Measurements from ENCODE around the gene SLC3A2. TPM values are rescaled to one million over a fixed set of nuclear protein-coding genes. Genes with fewer than 3 reads are reported as not detected.

SLC3A2 gene
- total and polyA plus RNA-seq, 4 donors, result 34.3 to 59.5 (median 51.0) TPM

GRCh38 chr11:62918531-62918930 is 37.8 kb downstream of the SLC3A2 start:
- H3K4me1 ChIP-seq (ENCODE audit: control insufficient read depth in 4 of 4, insufficient read depth in 4 of 4, low read length in 3 of 4), result peaks cover 0 to 3% (median 0%) of the 10 kb centered on the region in 4 donors
- H3K27ac ChIP-seq (ENCODE audit: low read depth in 1 of 2, low read length in 2 of 2), result no peak overlapping the region
- H3K27me3 ChIP-seq (ENCODE audit: control insufficient read depth in 4 of 4, insufficient read depth in 4 of 4, low read length in 3 of 4), result peaks cover 0 to 4% (median 0%) of the 10 kb centered on the region in 4 donors
- no peaks in the 10 kb centered on the region for H3K36me3 ChIP-seq (ENCODE audit: control insufficient read depth in 4 of 4, insufficient read depth in 3 of 4, low read depth in 1 of 4, low read length in 3 of 4)
- H3K9ac ChIP-seq (ENCODE audit: low read depth in 1 of 2, low read length in 2 of 2), result no peak overlapping the region
- H3K9me3 ChIP-seq (ENCODE audit: control insufficient read depth in 4 of 4, low read length in 3 of 4), result no peaks in the 10 kb centered on the region
- TF ChIP-seq, protein P1, sequence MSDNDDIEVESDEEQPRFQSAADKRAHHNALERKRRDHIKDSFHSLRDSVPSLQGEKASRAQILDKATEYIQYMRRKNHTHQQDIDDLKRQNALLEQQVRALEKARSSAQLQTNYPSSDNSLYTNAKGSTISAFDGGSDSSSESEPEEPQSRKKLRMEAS (IDR thresholded peaks at IDR 0.05), result no peak
- no peak for TF ChIP-seq HNF4A (conservative IDR thresholded peaks at IDR 0.05)
- TF ChIP-seq RXRA (IDR thresholded peaks at IDR 0.05), result no peak
- no peak for TF ChIP-seq FOXA2 (IDR thresholded peaks at IDR 0.05)
- TF ChIP-seq NR2F2 (IDR thresholded peaks at IDR 0.05), result no peak
- no peak for TF ChIP-seq REST (IDR thresholded peaks at IDR 0.05)
- no peak for TF ChIP-seq GABPA (IDR thresholded peaks at IDR 0.05 in 1 of 2, conservative IDR thresholded peaks at IDR 0.05 in 1 of 2)
- TF ChIP-seq, protein P2, sequence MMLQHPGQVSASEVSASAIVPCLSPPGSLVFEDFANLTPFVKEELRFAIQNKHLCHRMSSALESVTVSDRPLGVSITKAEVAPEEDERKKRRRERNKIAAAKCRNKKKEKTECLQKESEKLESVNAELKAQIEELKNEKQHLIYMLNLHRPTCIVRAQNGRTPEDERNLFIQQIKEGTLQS (IDR thresholded peaks at IDR 0.05), result no peak
- TF ChIP-seq, protein P3, sequence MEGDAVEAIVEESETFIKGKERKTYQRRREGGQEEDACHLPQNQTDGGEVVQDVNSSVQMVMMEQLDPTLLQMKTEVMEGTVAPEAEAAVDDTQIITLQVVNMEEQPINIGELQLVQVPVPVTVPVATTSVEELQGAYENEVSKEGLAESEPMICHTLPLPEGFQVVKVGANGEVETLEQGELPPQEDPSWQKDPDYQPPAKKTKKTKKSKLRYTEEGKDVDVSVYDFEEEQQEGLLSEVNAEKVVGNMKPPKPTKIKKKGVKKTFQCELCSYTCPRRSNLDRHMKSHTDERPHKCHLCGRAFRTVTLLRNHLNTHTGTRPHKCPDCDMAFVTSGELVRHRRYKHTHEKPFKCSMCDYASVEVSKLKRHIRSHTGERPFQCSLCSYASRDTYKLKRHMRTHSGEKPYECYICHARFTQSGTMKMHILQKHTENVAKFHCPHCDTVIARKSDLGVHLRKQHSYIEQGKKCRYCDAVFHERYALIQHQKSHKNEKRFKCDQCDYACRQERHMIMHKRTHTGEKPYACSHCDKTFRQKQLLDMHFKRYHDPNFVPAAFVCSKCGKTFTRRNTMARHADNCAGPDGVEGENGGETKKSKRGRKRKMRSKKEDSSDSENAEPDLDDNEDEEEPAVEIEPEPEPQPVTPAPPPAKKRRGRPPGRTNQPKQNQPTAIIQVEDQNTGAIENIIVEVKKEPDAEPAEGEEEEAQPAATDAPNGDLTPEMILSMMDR (IDR thresholded peaks at IDR 0.05; ENCODE audit: low read depth, low read length, missing input control), result no peak
- TF ChIP-seq EGR1 (IDR thresholded peaks at IDR 0.05; ENCODE audit: low read depth in 2 of 2), result no peak
- 73% methylated on average over 5 of the region's 5 CpGs for WGBS
- no peak overlapping the region for H3K4me3 ChIP-seq (ENCODE audit: low read depth in 1 of 3, low read length in 3 of 3)
- no peak for DNase-seq (ENCODE audit: low spot score)

DNA sequence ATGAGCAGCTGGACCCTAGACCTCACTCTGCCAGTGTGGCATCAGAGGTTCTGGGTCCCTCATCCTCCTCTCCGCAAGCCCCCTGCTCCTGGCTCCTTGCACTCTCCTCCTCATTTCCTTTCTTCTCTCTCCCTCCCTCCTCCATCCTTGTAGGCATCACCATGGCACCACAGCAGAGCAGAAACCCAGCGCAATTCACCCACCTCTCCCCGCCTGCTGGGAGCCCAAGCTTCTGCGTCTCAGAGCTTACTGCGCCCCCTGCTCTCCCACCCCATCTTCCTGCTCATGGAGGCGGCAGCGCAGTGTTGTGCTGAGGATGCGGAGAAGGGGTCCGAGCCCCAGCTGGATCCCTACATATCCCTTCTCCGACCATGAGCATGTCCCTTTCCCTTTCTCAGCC is 38.8 kb downstream of the SLC3A2 start:
- no peak for DNase-seq (ENCODE audit: low spot score)
- Histone ChIP-seq H3K9me3 (ENCODE audit: control insufficient read depth in 4 of 4, low read length in 3 of 4) (no peaks in the 10 kb centered on the region), H3K4me1 (ENCODE audit: control insufficient read depth in 4 of 4, insufficient read depth in 4 of 4, low read length in 3 of 4) (peaks cover 0 to 9% (median 3%) of the 10 kb centered on the region in 4 donors), H3K27me3 (ENCODE audit: control insufficient read depth in 4 of 4, insufficient read depth in 4 of 4, low read length in 3 of 4) (peaks cover 0 to 4% (median 2%) of the 10 kb centered on the region in 4 donors), H3K27ac (ENCODE audit: low read depth in 1 of 2, low read length in 2 of 2) (no peak overlapping the region), H3K4me3 (ENCODE audit: low read depth in 1 of 3, low read length in 3 of 3) (no peak overlapping the region), H3K36me3 (ENCODE audit: control insufficient read depth in 4 of 4, insufficient read depth in 3 of 4, low read depth in 1 of 4, low read length in 3 of 4) (no peaks in the 10 kb centered on the region), H3K9ac (ENCODE audit: low read depth in 1 of 2, low read length in 2 of 2) (no peak overlapping the region)
- 87% methylated on average over 10 of the region's 10 CpGs for WGBS
- TF ChIP-seq, protein P3 (IDR thresholded peaks at IDR 0.05; ENCODE audit: low read depth, low read length, missing input control), result no peak
- TF ChIP-seq FOXA1 (IDR thresholded peaks at IDR 0.05), result no peak
- TF ChIP-seq REST (IDR thresholded peaks at IDR 0.05), result no peak
- no peak for TF ChIP-seq GABPA (IDR thresholded peaks at IDR 0.05 in 1 of 2, conservative IDR thresholded peaks at IDR 0.05 in 1 of 2)
- TF ChIP-seq, protein P4, sequence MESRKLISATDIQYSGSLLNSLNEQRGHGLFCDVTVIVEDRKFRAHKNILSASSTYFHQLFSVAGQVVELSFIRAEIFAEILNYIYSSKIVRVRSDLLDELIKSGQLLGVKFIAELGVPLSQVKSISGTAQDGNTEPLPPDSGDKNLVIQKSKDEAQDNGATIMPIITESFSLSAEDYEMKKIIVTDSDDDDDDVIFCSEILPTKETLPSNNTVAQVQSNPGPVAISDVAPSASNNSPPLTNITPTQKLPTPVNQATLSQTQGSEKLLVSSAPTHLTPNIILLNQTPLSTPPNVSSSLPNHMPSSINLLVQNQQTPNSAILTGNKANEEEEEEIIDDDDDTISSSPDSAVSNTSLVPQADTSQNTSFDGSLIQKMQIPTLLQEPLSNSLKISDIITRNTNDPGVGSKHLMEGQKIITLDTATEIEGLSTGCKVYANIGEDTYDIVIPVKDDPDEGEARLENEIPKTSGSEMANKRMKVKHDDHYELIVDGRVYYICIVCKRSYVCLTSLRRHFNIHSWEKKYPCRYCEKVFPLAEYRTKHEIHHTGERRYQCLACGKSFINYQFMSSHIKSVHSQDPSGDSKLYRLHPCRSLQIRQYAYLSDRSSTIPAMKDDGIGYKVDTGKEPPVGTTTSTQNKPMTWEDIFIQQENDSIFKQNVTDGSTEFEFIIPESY (IDR thresholded peaks at IDR 0.05), result no peak
- TF ChIP-seq EGR1 (IDR thresholded peaks at IDR 0.05; ENCODE audit: low read depth in 2 of 2), result no peak
- TF ChIP-seq NR2F2 (IDR thresholded peaks at IDR 0.05), result no peak
- TF ChIP-seq RAD21 (IDR thresholded peaks at IDR 0.05), result no peak
- no peak for TF ChIP-seq JUND (IDR thresholded peaks at IDR 0.05)
- TF ChIP-seq HNF4G (IDR thresholded peaks at IDR 0.05), result no peak
- no peak for TF ChIP-seq RXRA (IDR thresholded peaks at IDR 0.05)
- TF ChIP-seq, protein P1 (IDR thresholded peaks at IDR 0.05), result no peak
- no peak for TF ChIP-seq FOXA2 (IDR thresholded peaks at IDR 0.05)
- no peak for TF ChIP-seq YY1 (IDR thresholded peaks at IDR 0.05)
- TF ChIP-seq SP1 (IDR thresholded peaks at IDR 0.05), result no peak
